Choroid plexus epithelial cell (primary cell): ENCODE measurements around the gene C5orf46.

Experiments used
- DNase-seq: peaks from one replicate; pipeline ENCODE4 v3.0.0-alpha.2; 2010; ENCODE audit warnings: low read depth
- H3K4me3 ChIP-seq: 2 replicates; pipeline ENCODE4 v1.5.1; 2011; ENCODE audit warnings: low read depth, mild to moderate bottlenecking, control low read depth, low read length, moderate library complexity
- CTCF ChIP-seq: conservative IDR thresholded peaks from 2 replicates; pipeline ENCODE4 v1.5.1; 2011; ENCODE audit warnings: low read depth, mild to moderate bottlenecking, control low read depth, inconsistent platforms, low read length, moderate library complexity

Gene C5orf46

DNA sequence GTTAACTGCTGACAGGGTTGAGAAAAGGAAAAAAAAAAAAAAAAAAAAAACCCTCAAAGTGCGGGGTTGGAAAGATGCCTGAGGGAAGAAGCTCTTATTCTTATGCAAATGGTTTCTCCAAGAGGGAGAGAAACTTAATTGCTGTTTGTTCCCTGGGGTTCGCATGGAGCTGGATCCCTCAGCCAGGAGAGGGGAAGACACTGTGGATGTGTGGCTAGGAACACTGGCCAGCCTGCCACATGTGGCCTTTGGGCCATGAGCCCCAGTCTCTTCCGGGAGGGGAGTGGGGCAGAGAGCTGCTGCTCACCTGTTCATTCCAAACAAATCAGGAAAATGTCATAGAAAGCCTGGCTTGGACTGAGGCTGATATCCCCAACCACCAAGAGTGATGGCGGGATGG is 37.2 kb downstream of the C5orf46 start:
- no peak overlapping the region for H3K4me3 ChIP-seq
- no peak for TF ChIP-seq CTCF
- no peak for DNase-seq

DNA sequence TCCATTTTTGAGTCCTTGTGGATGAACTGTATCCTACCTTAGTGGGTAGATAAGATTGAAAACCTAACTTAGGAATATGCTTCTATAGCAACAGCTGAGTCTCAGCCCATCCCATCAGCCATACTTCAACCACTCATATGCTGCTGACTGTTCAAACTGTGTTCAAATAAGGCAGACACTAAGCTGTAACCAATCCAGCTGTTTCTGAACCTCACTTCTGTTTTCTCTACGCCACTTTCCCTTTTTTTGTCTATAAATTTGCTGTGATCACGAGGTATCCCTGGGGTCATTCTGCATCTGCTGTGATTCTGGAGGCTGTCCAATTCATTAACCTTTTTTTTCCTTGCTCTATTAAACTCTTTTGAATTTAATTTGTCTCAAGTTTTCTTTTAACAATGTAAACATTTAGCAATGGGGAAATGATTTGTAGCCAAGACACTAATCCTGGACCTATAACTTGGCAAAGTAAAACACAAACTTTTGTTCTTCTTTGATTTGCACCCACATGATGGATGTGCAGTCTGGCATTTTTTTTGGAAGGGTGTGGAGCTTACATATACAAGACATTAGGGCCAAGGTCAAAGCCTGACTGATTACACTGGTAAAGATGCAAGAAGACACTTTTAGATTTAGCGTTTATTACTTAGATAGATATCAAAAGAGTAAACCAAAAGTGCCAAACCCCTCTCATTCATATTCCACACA is 42.7 kb downstream of the C5orf46 start:
- H3K4me3 ChIP-seq = no peak overlapping the region
- no peak for TF ChIP-seq CTCF
- no peak for DNase-seq

- no peak for TF ChIP-seq CTCF
- no peak overlapping the region for H3K4me3 ChIP-seq
- DNase-seq = no peak
Observed at GRCh38 chr5:147860641-147861025, 45.7 kb downstream of the C5orf46 start.

DNA sequence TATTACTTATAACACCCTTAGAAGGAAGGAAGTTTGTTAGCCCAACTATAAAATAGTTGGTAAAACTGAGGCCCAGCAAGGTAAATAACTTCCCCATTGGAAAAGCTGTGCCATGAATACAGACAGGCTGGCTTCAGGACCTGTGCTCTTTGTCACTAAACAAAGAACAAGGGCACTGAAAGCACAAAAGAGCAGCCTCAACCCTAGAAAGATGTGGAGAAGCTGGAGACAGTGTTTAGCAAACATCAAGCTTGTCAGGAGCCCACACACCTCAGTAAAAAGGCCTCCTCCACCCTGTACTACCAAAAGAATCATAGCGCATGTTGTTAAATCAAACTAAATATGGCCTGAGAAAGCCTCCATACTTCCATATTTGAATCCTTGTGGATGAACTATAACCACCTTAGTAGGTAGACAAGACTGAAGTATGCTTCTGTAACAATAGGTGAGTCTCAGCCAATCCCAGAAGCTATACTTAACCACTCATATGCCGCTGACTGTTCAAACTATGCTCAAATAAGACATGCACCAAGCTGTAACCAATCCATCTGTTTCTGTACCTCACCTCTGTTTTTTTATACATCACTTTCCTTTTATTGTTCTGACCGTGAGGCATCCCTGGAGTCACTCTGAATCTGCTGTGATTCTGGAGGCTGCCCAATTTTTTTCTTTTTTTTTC is 46.2 kb downstream of the C5orf46 start:
- DNase-seq = no peak
- TF ChIP-seq CTCF = no peak
- H3K4me3 ChIP-seq = no peak overlapping the region

- DNase-seq = no peak
- no peak overlapping the region for H3K4me3 ChIP-seq
- no peak for TF ChIP-seq CTCF
Observed at GRCh38 chr5:147858565-147858964, 47.8 kb downstream of the C5orf46 start.

GRCh38 chr5:147857302-147858129 is 48.8 kb downstream of the C5orf46 start:
- peak; percentile 85 for TF ChIP-seq CTCF
- DNase-seq = peak; percentile 81
- H3K4me3 ChIP-seq = no peak overlapping the region
